Measurements from ENCODE around the gene SPR. TPM values are rescaled to one million over a fixed set of nuclear protein-coding genes. Genes with fewer than 3 reads are reported as not detected.
A peak's percentile ranks its signal among the peaks of the same experiment; 100 is the strongest.

The SPR gene
- total RNA-seq (5.5 TPM), polyA plus RNA-seq (28.2 TPM)

DNA sequence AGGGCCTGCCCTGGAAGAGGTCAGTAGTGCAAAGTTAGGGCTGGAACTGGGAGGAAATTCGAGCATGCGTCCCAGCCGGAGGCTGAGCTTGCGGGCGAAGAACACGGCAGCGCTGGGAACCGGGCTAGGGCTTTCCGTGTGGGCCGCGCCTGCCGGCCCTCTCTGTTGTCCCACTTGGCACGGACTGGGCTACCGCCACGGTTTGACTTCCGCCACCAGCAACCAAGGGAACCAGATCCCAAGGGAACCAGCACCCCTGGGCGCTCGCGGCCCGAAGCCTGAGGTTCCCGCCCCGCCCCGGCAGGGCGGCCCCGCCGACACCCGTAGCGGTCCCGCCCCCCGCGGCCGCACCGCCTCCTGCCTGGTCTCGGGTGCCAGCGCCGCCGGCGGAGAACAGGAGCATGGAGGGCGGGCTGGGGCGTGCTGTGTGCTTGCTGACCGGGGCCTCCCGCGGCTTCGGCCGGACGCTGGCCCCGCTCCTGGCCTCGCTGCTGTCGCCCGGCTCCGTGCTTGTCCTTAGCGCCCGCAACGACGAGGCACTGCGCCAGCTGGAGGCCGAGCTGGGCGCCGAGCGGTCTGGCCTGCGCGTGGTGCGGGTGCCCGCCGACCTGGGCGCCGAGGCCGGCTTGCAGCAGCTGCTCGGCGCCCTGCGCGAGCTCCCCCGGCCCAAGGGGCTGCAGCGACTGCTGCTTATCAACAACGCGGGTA is at the start of gene SPR:
Gene SPR (plus strand): TSS at position 377 of the 708 bp plus-strand sequence. CDS start 25 bp downstream, at position 402.
- Histone ChIP-seq H3K4me1 (ENCODE audit: insufficient read depth) (no peaks in the 10 kb centered on the region), H3K27ac (ENCODE audit: low read depth) (peak within 1 kb of the TSS; percentile 67), H3K4me3 (ENCODE audit: low read depth, low read length) (peak within 1 kb of the TSS; percentile 61), H3K36me3 (ENCODE audit: insufficient read depth) (no peaks in the 10 kb centered on the region)
- no peak for DNase-seq (ENCODE audit: extremely low spot score)
- WGBS: under 1% methylated on average over 76 of the region's 76 CpGs

- DNase-seq (ENCODE audit: extremely low spot score): no peak
- H3K27ac ChIP-seq (ENCODE audit: low read depth): no peak overlapping the region
- H3K4me3 ChIP-seq (ENCODE audit: low read depth, low read length): no peak overlapping the region
- no peaks in the 10 kb centered on the region for H3K36me3 ChIP-seq (ENCODE audit: insufficient read depth)
- H3K4me1 ChIP-seq (ENCODE audit: insufficient read depth): no peaks in the 10 kb centered on the region
- WGBS: 87% methylated on average over 2 of the region's 2 CpGs
Observed at GRCh38 chr2:72840066-72840465, 47.1 kb upstream of the SPR start.

- 62% methylated on average over 3 of the region's 3 CpGs for WGBS
- Histone ChIP-seq H3K27ac (ENCODE audit: low read depth) (no peak overlapping the region), H3K36me3 (ENCODE audit: insufficient read depth) (no peaks in the 10 kb centered on the region), H3K4me3 (ENCODE audit: low read depth, low read length) (no peak overlapping the region), H3K4me1 (ENCODE audit: insufficient read depth) (no peaks in the 10 kb centered on the region)
- DNase-seq (ENCODE audit: extremely low spot score): no peak
Observed at GRCh38 chr2:72841462-72842125, 45.6 kb upstream of the SPR start.

GRCh38 chr2:72843301-72843700 is 43.9 kb upstream of the SPR start:
- DNase-seq (ENCODE audit: extremely low spot score): no peak
- 46% methylated on average over 2 of the region's 2 CpGs for WGBS
- no peak overlapping the region for H3K27ac ChIP-seq (ENCODE audit: low read depth)
- no peaks in the 10 kb centered on the region for H3K36me3 ChIP-seq (ENCODE audit: insufficient read depth)
- no peaks in the 10 kb centered on the region for H3K4me1 ChIP-seq (ENCODE audit: insufficient read depth)
- H3K4me3 ChIP-seq (ENCODE audit: low read depth, low read length): no peak overlapping the region

DNA sequence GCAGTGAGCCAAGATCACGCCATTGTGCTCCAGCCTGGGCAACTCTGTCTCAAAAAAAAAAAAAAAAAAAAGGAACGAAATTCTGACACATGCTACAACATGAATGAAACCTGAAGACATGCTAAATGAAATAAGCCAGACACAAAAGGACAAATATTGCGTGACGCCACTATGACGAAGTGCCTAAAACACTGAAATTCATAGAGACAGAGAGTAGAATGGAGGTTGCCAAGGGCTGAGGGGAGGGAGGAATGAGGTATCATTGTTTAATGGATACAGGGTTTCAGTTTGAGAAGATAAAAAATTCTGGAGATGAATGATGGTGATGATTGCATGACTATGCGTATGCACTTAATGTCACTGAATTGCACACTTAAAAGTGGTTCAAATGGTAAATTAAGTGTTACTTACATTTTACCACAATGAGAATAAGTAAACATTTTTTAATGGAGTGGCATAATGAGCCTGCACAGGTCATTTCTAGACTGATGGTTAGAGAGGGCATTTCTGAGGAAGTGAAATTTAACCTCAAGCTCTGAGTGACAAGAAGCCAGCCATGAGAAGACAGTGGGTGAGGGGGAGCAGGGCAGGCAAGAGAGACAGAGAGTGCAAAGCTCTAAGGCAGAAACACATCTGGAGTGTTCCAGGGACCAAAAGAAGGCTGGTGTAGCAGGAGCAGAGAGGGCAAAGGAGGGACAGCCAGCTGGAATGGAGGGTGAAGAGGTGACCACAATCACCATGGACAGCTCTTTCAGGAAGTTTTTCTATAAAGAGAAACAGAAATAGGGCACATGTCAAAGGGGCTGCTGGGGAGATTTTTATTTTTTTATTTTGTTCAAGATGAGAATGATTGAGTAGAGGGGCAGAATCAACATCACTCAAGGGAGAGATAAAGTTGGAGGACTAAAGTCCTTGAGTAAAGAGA is 40.8 kb upstream of the SPR start:
- H3K4me1 ChIP-seq (ENCODE audit: insufficient read depth): no peaks in the 10 kb centered on the region
- H3K27ac ChIP-seq (ENCODE audit: low read depth): no peak overlapping the region
- 79% methylated on average over 6 of the region's 6 CpGs for WGBS
- no peak for DNase-seq (ENCODE audit: extremely low spot score)
- H3K36me3 ChIP-seq (ENCODE audit: insufficient read depth): no peaks in the 10 kb centered on the region
- H3K4me3 ChIP-seq (ENCODE audit: low read depth, low read length): no peak overlapping the region

DNA sequence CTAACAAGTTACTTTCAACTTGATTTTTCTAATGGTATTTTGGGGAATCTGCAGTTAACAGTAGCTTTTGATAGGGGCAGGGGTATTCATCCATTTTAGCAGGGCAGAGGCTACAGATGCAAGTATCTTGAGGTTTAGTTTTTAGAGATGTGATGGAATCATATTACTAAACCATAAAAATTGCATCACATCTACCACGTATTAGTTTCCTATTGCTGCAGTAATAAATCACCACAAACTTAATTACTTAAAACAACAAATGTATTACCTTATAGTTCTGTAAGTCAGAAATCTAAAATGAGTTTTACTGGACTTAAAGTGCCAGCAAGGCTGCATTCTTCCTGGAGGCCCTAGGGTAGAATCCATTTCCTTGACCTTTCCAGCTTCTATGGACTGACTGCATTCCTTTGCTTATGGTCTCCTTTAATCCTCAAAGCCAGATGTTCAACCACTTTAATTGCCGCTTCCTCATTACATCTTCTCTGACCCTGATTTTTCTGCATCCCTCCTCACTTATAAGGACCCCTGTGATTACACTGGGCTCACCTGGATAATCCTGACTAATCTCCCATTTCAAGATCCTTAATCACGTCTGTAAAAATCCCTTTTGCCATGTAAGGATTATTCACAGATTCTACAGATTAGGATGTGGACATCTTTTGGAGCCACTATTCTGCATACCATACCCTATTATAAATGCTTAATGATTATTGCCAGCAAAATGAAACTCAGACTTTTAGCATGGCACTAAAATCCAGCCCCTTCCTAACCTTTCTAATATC is 39.5 kb upstream of the SPR start:
- Histone ChIP-seq H3K4me3 (ENCODE audit: low read depth, low read length) (no peak overlapping the region), H3K4me1 (ENCODE audit: insufficient read depth) (no peaks in the 10 kb centered on the region), H3K27ac (ENCODE audit: low read depth) (no peak overlapping the region), H3K36me3 (ENCODE audit: insufficient read depth) (no peaks in the 10 kb centered on the region)
- no peak for DNase-seq (ENCODE audit: extremely low spot score)
- 40% methylated on average over 3 of the region's 3 CpGs for WGBS

- WGBS: 90% methylated on average over 3 of the region's 3 CpGs
- Histone ChIP-seq H3K4me1 (ENCODE audit: insufficient read depth) (no peaks in the 10 kb centered on the region), H3K36me3 (ENCODE audit: insufficient read depth) (no peaks in the 10 kb centered on the region), H3K4me3 (ENCODE audit: low read depth, low read length) (no peak overlapping the region), H3K27ac (ENCODE audit: low read depth) (no peak overlapping the region)
- no peak for DNase-seq (ENCODE audit: extremely low spot score)
Observed at GRCh38 chr2:72848436-72849137, 38.6 kb upstream of the SPR start.

GRCh38 chr2:72849138-72849462 is 38.1 kb upstream of the SPR start:
- no peaks in the 10 kb centered on the region for H3K36me3 ChIP-seq (ENCODE audit: insufficient read depth)
- WGBS: 79% methylated on average over 1 of the region's 1 CpG
- no peaks in the 10 kb centered on the region for H3K4me1 ChIP-seq (ENCODE audit: insufficient read depth)
- no peak overlapping the region for H3K27ac ChIP-seq (ENCODE audit: low read depth)
- no peak for DNase-seq (ENCODE audit: extremely low spot score)
- H3K4me3 ChIP-seq (ENCODE audit: low read depth, low read length): no peak overlapping the region

- H3K4me3 ChIP-seq (ENCODE audit: low read depth, low read length): no peak overlapping the region
- WGBS: 41% methylated on average over 7 of the region's 7 CpGs
- H3K4me1 ChIP-seq (ENCODE audit: insufficient read depth): no peaks in the 10 kb centered on the region
- H3K36me3 ChIP-seq (ENCODE audit: insufficient read depth): no peaks in the 10 kb centered on the region
- DNase-seq (ENCODE audit: extremely low spot score): no peak
- no peak overlapping the region for H3K27ac ChIP-seq (ENCODE audit: low read depth)
Observed at GRCh38 chr2:72851333-72851732, 35.9 kb upstream of the SPR start.

- 0% methylated on average over 3 of the region's 3 CpGs for WGBS
- peak; percentile 28 for DNase-seq (ENCODE audit: extremely low spot score)
Observed at GRCh38 chr2:72859831-72860262, 27.4 kb upstream of the SPR start.

GRCh38 chr2:72862239-72862988 is 24.8 kb upstream of the SPR start:
- no peaks in the 10 kb centered on the region for H3K36me3 ChIP-seq (ENCODE audit: insufficient read depth)
- no peaks in the 10 kb centered on the region for H3K4me1 ChIP-seq (ENCODE audit: insufficient read depth)
- 7% methylated on average over 33 of the region's 33 CpGs for WGBS
- peak; percentile 43 for DNase-seq (ENCODE audit: extremely low spot score)
- no peak overlapping the region for H3K4me3 ChIP-seq (ENCODE audit: low read depth, low read length)
- H3K27ac ChIP-seq (ENCODE audit: low read depth): no peak overlapping the region

More at GRCh38 chr2:72859831-72860262, 27.4 kb upstream of the SPR start:
- H3K4me1 ChIP-seq (ENCODE audit: insufficient read depth): no peaks in the 10 kb centered on the region
- no peaks in the 10 kb centered on the region for H3K36me3 ChIP-seq (ENCODE audit: insufficient read depth)
- no peak overlapping the region for H3K4me3 ChIP-seq (ENCODE audit: low read depth, low read length)
- no peak overlapping the region for H3K27ac ChIP-seq (ENCODE audit: low read depth)

GRCh38 chr2:72863046-72863445 is 24.2 kb upstream of the SPR start:
- Histone ChIP-seq H3K4me1 (ENCODE audit: insufficient read depth) (no peaks in the 10 kb centered on the region), H3K27ac (ENCODE audit: low read depth) (no peak overlapping the region), H3K36me3 (ENCODE audit: insufficient read depth) (no peaks in the 10 kb centered on the region), H3K4me3 (ENCODE audit: low read depth, low read length) (no peak overlapping the region)
- DNase-seq (ENCODE audit: extremely low spot score): no peak
- 49% methylated on average over 13 of the region's 13 CpGs for WGBS

Measured in urinary bladder (tissue), 4 donors.